ENCODE results near the gene CARD8.

DNA sequence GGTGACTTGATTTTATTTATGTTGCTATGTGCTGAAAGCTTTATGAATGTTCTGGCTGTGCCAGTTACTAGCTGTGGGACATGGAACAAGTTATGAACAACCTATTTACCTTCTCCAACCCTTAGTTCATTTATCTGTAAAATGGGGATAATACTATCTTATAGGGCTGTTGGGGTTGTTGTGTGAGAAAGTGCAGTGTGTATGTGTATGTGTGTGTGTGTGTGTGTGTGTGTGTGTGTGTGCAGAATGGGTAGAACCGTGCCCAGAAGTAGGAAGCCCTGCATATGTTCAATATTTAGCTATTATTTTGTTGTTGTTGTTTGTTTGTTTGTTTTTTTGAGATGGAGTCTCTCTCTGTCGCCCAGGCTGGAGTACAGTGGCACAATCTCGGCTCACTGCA, 64.8 kb downstream of the CARD8 start:
- no peak for TF ChIP-seq SUZ12 (IDR thresholded peaks at IDR 0.05)
- no peak for TF ChIP-seq HDGF (IDR thresholded peaks at IDR 0.05; ENCODE audit: borderline replicate concordance)
- no peak for TF ChIP-seq FOXA1 (IDR thresholded peaks at IDR 0.05)
- no peak for TF ChIP-seq ARNT (IDR thresholded peaks at IDR 0.05)
- TF ChIP-seq FOXM1 (IDR thresholded peaks at IDR 0.05; ENCODE audit: borderline replicate concordance) = no peak
- TF ChIP-seq NFRKB (IDR thresholded peaks at IDR 0.05) = no peak
- TF ChIP-seq ZNF384 (IDR thresholded peaks at IDR 0.05) = no peak
- no peak for TF ChIP-seq SP1 (IDR thresholded peaks at IDR 0.05)
- TF ChIP-seq FOXK2 (IDR thresholded peaks at IDR 0.05) = no peak

All from HEK293T (cell line).